ENCODE data around the gene ECM2.

Gene ECM2

DNA sequence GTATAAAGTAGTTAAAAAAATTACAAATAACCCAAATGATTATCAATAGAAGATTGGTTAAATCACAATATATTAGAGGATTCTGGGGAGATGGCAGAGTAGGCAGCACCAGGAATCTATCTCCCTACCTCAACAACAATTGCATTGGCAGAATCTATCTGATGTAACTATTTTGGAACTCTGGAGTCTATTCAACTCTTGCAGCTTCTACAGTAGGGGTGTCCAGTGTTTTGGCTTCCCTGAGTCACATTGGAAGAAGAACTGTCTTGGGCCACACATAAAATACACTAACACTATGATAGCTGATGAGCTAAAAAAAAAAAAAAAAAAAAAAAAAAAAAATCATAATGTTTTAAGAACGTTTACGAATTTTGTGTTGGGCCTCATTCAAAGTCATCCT is 29.2 kb upstream of the ECM2 start:
- H2AFZ ChIP-seq (ENCODE audit: low read length) = no peak overlapping the region
- WGBS, 2 donors (ENCODE audit: extremely low coverage in 2 of 2, insufficient read length in 2 of 2, insufficient replicate concordance in 1 of 2) = no CpG with 5 or more reads among the region's 2 CpGs
- H3K4ac ChIP-seq (ENCODE audit: low read length) = no peak overlapping the region
- no peak overlapping the region for H4K8ac ChIP-seq (ENCODE audit: low read depth, low read length)
- no peak overlapping the region for H3K9ac ChIP-seq (ENCODE audit: low read depth, low read length, poor library complexity)
- no peak overlapping the region for H3K4me2 ChIP-seq (ENCODE audit: insufficient read depth, low read length, poor library complexity, severe bottlenecking)
- peaks cover 0 to 2% of the 10 kb centered on the region in 2 donors for H3K4me1 ChIP-seq (ENCODE audit: control insufficient read depth in 2 of 2, insufficient read depth in 1 of 2, low read depth in 1 of 2, low read length in 2 of 2)
- H2BK12ac ChIP-seq (ENCODE audit: low read length) = no peak overlapping the region
- H2BK5ac ChIP-seq (ENCODE audit: low read length) = no peak overlapping the region
- H3K9me3 ChIP-seq (replicated peaks in 1 of 2; ENCODE audit: control insufficient read depth in 2 of 2, insufficient read depth in 1 of 2, low read depth in 1 of 2, low read length in 2 of 2) = no peaks in the 10 kb centered on the region
- no peak overlapping the region for H3K4me3 ChIP-seq (ENCODE audit: low read length in 2 of 2)
- no peak overlapping the region for H2BK120ac ChIP-seq (ENCODE audit: low read depth, low read length)
- no peak overlapping the region for H3K27ac ChIP-seq (replicated peaks; ENCODE audit: low read length)
- no peaks in the 10 kb centered on the region for H3K79me1 ChIP-seq (ENCODE audit: low read depth, low read length)
- H4K91ac ChIP-seq (ENCODE audit: low read depth, low read length, poor library complexity) = no peak overlapping the region
- no peak overlapping the region for H3K23ac ChIP-seq (ENCODE audit: low read depth, low read length, poor library complexity)
- H3K36me3 ChIP-seq (replicated peaks in 1 of 2; ENCODE audit: control insufficient read depth in 2 of 2, insufficient read depth in 2 of 2, low read length in 2 of 2) = no peaks in the 10 kb centered on the region
- H2BK15ac ChIP-seq (ENCODE audit: low read length) = no peak overlapping the region
- no peak overlapping the region for H3K14ac ChIP-seq (ENCODE audit: low read length)
- no peak for DNase-seq (ENCODE audit: low spot score)
- H2AK5ac ChIP-seq (ENCODE audit: low read depth, low read length) = no peak overlapping the region
- H3K18ac ChIP-seq (ENCODE audit: low read length) = no peak overlapping the region
- H3K27me3 ChIP-seq (ENCODE audit: control insufficient read depth in 3 of 3, insufficient read depth in 3 of 3, low read depth in 1 of 3, low read length in 3 of 3) = no peaks in the 10 kb centered on the region

DNA sequence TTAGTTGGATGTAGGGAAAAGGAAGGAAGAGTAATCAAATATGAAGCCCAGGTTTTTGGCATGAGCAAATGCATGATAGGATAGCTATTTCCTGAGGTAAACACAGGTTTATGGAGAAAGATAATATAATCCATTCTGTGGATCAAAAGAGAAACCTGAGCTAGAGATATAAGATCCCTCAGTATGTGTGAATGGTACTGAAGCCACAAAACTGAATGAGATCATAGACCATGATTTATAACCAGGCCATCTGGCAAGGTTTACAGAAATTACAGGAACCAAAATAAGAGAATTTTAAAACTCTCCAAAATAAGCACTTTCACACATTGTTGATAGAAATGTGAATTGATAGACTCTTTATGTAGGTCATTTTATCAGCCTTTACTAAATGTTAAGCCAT is 28.7 kb upstream of the ECM2 start:
- no peaks in the 10 kb centered on the region for H3K36me3 ChIP-seq (replicated peaks in 1 of 2; ENCODE audit: control insufficient read depth in 2 of 2, insufficient read depth in 2 of 2, low read length in 2 of 2)
- H3K4ac ChIP-seq (ENCODE audit: low read length) = no peak overlapping the region
- no peak for DNase-seq (ENCODE audit: low spot score)
- H2BK15ac ChIP-seq (ENCODE audit: low read length) = no peak overlapping the region
- no peak overlapping the region for H4K91ac ChIP-seq (ENCODE audit: low read depth, low read length, poor library complexity)
- no peak overlapping the region for H3K14ac ChIP-seq (ENCODE audit: low read length)
- H2AK5ac ChIP-seq (ENCODE audit: low read depth, low read length) = no peak overlapping the region
- no peaks in the 10 kb centered on the region for H3K9me3 ChIP-seq (replicated peaks in 1 of 2; ENCODE audit: control insufficient read depth in 2 of 2, insufficient read depth in 1 of 2, low read depth in 1 of 2, low read length in 2 of 2)
- no peak overlapping the region for H2BK12ac ChIP-seq (ENCODE audit: low read length)
- no peak overlapping the region for H2AFZ ChIP-seq (ENCODE audit: low read length)
- no peak overlapping the region for H4K8ac ChIP-seq (ENCODE audit: low read depth, low read length)
- peaks cover 0 to 2% of the 10 kb centered on the region in 2 donors for H3K4me1 ChIP-seq (ENCODE audit: control insufficient read depth in 2 of 2, insufficient read depth in 1 of 2, low read depth in 1 of 2, low read length in 2 of 2)
- no peak overlapping the region for H3K23ac ChIP-seq (ENCODE audit: low read depth, low read length, poor library complexity)
- H3K9ac ChIP-seq (ENCODE audit: low read depth, low read length, poor library complexity) = no peak overlapping the region
- no peak overlapping the region for H2BK5ac ChIP-seq (ENCODE audit: low read length)
- H3K27me3 ChIP-seq (ENCODE audit: control insufficient read depth in 3 of 3, insufficient read depth in 3 of 3, low read depth in 1 of 3, low read length in 3 of 3) = no peaks in the 10 kb centered on the region
- H3K79me1 ChIP-seq (ENCODE audit: low read depth, low read length) = no peaks in the 10 kb centered on the region
- no peak overlapping the region for H3K18ac ChIP-seq (ENCODE audit: low read length)
- no peak overlapping the region for H3K4me3 ChIP-seq (ENCODE audit: low read length in 2 of 2)
- no peak overlapping the region for H3K27ac ChIP-seq (replicated peaks; ENCODE audit: low read length)
- H2BK120ac ChIP-seq (ENCODE audit: low read depth, low read length) = no peak overlapping the region
- H3K4me2 ChIP-seq (ENCODE audit: insufficient read depth, low read length, poor library complexity, severe bottlenecking) = no peak overlapping the region

DNA sequence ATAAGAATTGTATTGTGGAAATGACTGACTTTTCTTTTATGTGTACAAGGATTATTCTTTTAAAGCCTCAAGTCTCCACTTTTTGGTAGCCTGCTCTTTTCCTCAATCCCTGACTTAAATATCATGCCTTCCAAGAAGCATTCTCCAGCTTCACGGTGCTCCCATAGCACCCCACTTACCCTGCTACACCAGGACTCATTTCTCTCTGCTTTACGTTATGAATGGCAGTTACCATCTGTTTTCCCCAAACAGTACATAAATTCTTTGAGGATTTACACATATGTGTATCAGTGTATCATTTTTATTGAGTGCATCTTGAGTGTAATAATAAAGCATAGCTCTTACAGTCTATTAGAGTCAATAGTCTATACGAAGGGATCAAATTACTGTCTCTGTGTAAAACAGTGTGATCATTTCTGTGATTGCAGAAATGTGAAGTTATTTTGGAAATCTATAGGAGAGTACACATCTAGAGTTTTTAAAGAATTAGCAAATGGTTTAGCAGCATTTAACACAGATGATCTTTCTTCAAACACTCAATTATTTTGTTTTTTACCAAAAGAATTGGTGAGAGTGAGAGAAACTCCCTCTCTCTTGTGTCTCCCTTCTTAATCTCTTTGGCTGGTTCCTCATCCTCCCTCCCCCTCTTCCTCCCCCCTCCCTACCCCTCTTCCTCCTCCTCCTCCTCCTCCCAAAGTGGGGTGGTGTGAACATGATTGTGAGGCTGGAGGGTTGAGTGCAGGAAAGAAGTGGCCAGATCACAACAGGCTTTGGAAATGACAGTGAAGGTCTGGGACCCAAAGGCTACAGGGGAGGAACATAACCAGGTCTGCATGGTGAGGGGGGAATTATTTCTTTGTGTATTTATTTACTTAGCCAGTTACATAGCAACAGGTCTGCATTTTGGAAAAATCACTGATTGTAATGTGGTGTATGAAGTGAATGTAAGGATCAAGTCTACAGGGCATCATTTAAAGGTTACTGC is 27.6 kb upstream of the ECM2 start:
- no peak overlapping the region for H2BK15ac ChIP-seq (ENCODE audit: low read length)
- no peak overlapping the region for H2BK120ac ChIP-seq (ENCODE audit: low read depth, low read length)
- H3K36me3 ChIP-seq (replicated peaks in 1 of 2; ENCODE audit: control insufficient read depth in 2 of 2, insufficient read depth in 2 of 2, low read length in 2 of 2) = no peaks in the 10 kb centered on the region
- H3K23ac ChIP-seq (ENCODE audit: low read depth, low read length, poor library complexity) = no peak overlapping the region
- no peak overlapping the region for H2AFZ ChIP-seq (ENCODE audit: low read length)
- H3K27me3 ChIP-seq (ENCODE audit: control insufficient read depth in 3 of 3, insufficient read depth in 3 of 3, low read depth in 1 of 3, low read length in 3 of 3) = no peaks in the 10 kb centered on the region
- no peak overlapping the region for H3K9ac ChIP-seq (ENCODE audit: low read depth, low read length, poor library complexity)
- H3K18ac ChIP-seq (ENCODE audit: low read length) = no peak overlapping the region
- no peak overlapping the region for H2AK5ac ChIP-seq (ENCODE audit: low read depth, low read length)
- no peaks in the 10 kb centered on the region for H3K79me1 ChIP-seq (ENCODE audit: low read depth, low read length)
- no peak overlapping the region for H3K14ac ChIP-seq (ENCODE audit: low read length)
- no peak overlapping the region for H3K27ac ChIP-seq (replicated peaks; ENCODE audit: low read length)
- no peak overlapping the region for H3K4me3 ChIP-seq (ENCODE audit: low read length in 2 of 2)
- no peak overlapping the region for H2BK5ac ChIP-seq (ENCODE audit: low read length)
- no peak for DNase-seq (ENCODE audit: low spot score)
- no peak overlapping the region for H3K4ac ChIP-seq (ENCODE audit: low read length)
- no peak overlapping the region for H2BK12ac ChIP-seq (ENCODE audit: low read length)
- H3K9me3 ChIP-seq (replicated peaks in 1 of 2; ENCODE audit: control insufficient read depth in 2 of 2, insufficient read depth in 1 of 2, low read depth in 1 of 2, low read length in 2 of 2) = no peaks in the 10 kb centered on the region
- no CpG with 5 or more reads among the region's 3 CpGs for WGBS, 2 donors (ENCODE audit: extremely low coverage in 2 of 2, insufficient read length in 2 of 2, insufficient replicate concordance in 1 of 2)
- peaks cover 0 to 6% of the 10 kb centered on the region in 2 donors for H3K4me1 ChIP-seq (ENCODE audit: control insufficient read depth in 2 of 2, insufficient read depth in 1 of 2, low read depth in 1 of 2, low read length in 2 of 2)
- no peak overlapping the region for H4K91ac ChIP-seq (ENCODE audit: low read depth, low read length, poor library complexity)
- no peak overlapping the region for H3K4me2 ChIP-seq (ENCODE audit: insufficient read depth, low read length, poor library complexity, severe bottlenecking)
- no peak overlapping the region for H4K8ac ChIP-seq (ENCODE audit: low read depth, low read length)

DNA sequence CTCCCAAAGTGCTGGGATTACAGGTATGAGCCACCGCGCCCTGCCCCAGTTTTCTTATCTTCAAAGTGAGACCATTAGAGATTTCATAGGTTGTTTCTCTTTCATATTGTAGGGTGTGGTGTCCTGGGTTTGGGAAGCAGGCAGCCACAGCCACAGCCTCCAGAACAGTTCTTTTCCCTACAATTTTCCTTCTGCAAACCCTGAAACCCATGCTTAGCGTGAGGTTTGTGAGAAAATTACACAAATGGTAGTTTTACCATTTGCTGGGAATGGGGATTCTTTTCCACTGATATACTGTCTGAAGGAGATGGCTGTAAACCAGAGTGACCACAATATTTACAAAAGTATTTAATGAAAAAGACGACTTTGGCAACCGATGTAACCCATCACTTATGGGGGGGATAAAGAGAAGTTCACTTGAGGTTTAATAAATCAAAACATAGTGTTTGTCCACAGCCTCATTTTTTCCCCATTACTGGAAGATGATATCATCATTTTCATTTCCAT is 26.7 kb upstream of the ECM2 start:
- no peak overlapping the region for H2BK120ac ChIP-seq (ENCODE audit: low read depth, low read length)
- no peaks in the 10 kb centered on the region for H3K79me1 ChIP-seq (ENCODE audit: low read depth, low read length)
- no peak for DNase-seq (ENCODE audit: low spot score)
- H3K14ac ChIP-seq (ENCODE audit: low read length) = no peak overlapping the region
- no peak overlapping the region for H4K91ac ChIP-seq (ENCODE audit: low read depth, low read length, poor library complexity)
- H3K9ac ChIP-seq (ENCODE audit: low read depth, low read length, poor library complexity) = no peak overlapping the region
- H3K36me3 ChIP-seq (replicated peaks in 1 of 2; ENCODE audit: control insufficient read depth in 2 of 2, insufficient read depth in 2 of 2, low read length in 2 of 2) = no peaks in the 10 kb centered on the region
- H4K8ac ChIP-seq (ENCODE audit: low read depth, low read length) = no peak overlapping the region
- no peak overlapping the region for H2AK5ac ChIP-seq (ENCODE audit: low read depth, low read length)
- no peaks in the 10 kb centered on the region for H3K27me3 ChIP-seq (ENCODE audit: control insufficient read depth in 3 of 3, insufficient read depth in 3 of 3, low read depth in 1 of 3, low read length in 3 of 3)
- no CpG with 5 or more reads among the region's 5 CpGs for WGBS, 2 donors (ENCODE audit: extremely low coverage in 2 of 2, insufficient read length in 2 of 2, insufficient replicate concordance in 1 of 2)
- H3K4ac ChIP-seq (ENCODE audit: low read length) = no peak overlapping the region
- no peak overlapping the region for H3K27ac ChIP-seq (replicated peaks; ENCODE audit: low read length)
- H3K23ac ChIP-seq (ENCODE audit: low read depth, low read length, poor library complexity) = no peak overlapping the region
- H3K4me3 ChIP-seq (ENCODE audit: low read length in 2 of 2) = no peak overlapping the region
- H3K9me3 ChIP-seq (replicated peaks in 1 of 2; ENCODE audit: control insufficient read depth in 2 of 2, insufficient read depth in 1 of 2, low read depth in 1 of 2, low read length in 2 of 2) = no peaks in the 10 kb centered on the region
- peaks cover 0 to 8% of the 10 kb centered on the region in 2 donors for H3K4me1 ChIP-seq (ENCODE audit: control insufficient read depth in 2 of 2, insufficient read depth in 1 of 2, low read depth in 1 of 2, low read length in 2 of 2)
- H3K18ac ChIP-seq (ENCODE audit: low read length) = no peak overlapping the region
- H2AFZ ChIP-seq (ENCODE audit: low read length) = no peak overlapping the region
- no peak overlapping the region for H2BK15ac ChIP-seq (ENCODE audit: low read length)
- H2BK12ac ChIP-seq (ENCODE audit: low read length) = no peak overlapping the region
- H2BK5ac ChIP-seq (ENCODE audit: low read length) = no peak overlapping the region
- no peak overlapping the region for H3K4me2 ChIP-seq (ENCODE audit: insufficient read depth, low read length, poor library complexity, severe bottlenecking)

Data from neuronal stem cell (in vitro differentiated cells).